Uterus (tissue), 2 donors: ENCODE results near the gene TSPAN18.

Source experiments
- POLR2A ChIP-seq, 2 donors: fragments of 450-650 bp; IDR thresholded peaks; one replicate each; pipeline ENCODE4 v1.6.1; 2016; ENCODE audit warnings: antibody characterized with exemption in 2 of 2, mild to moderate bottlenecking in 1 of 2, moderate library complexity in 1 of 2
- TF ChIP-seq, protein P1 (sequence below), 4 experiments: fragments of 200-600 bp in 2 of 4; fragments of 450-650 bp in 2 of 4; sonication (generic) in 2 of 4; IDR thresholded peaks; one replicate each; pipeline ENCODE4 v1.5.1; 2016 to 2019; ENCODE audit warnings: antibody characterized with exemption in 4 of 4, mild to moderate bottlenecking in 2 of 4, moderate library complexity in 1 of 4

- TF ChIP-seq, protein P1, sequence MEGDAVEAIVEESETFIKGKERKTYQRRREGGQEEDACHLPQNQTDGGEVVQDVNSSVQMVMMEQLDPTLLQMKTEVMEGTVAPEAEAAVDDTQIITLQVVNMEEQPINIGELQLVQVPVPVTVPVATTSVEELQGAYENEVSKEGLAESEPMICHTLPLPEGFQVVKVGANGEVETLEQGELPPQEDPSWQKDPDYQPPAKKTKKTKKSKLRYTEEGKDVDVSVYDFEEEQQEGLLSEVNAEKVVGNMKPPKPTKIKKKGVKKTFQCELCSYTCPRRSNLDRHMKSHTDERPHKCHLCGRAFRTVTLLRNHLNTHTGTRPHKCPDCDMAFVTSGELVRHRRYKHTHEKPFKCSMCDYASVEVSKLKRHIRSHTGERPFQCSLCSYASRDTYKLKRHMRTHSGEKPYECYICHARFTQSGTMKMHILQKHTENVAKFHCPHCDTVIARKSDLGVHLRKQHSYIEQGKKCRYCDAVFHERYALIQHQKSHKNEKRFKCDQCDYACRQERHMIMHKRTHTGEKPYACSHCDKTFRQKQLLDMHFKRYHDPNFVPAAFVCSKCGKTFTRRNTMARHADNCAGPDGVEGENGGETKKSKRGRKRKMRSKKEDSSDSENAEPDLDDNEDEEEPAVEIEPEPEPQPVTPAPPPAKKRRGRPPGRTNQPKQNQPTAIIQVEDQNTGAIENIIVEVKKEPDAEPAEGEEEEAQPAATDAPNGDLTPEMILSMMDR (IDR thresholded peaks at IDR 0.05) = no peak
- no peak for TF ChIP-seq POLR2A (IDR thresholded peaks at IDR 0.05)
These were observed 15.5 kb upstream of the TSPAN18 start for GRCh38 chr11:44711113-44711786.
